Mesenchymal stem cell (in vitro differentiated cells and primary cell): ENCODE results near the gene SUGCT.

Source experiments
- DNase-seq: peaks from one replicate; pipeline ENCODE4 v3.0.0-alpha.2; 2013
- H2AFZ ChIP-seq: one replicate; pipeline ENCODE4 v1.6.1; 2013; ENCODE audit warnings: low read depth, mild to moderate bottlenecking, control low read depth, inconsistent platforms, low read length, moderate library complexity
- H2AK5ac ChIP-seq: 2 replicates; pipeline ENCODE4 v1.6.1; 2013; ENCODE audit warnings: low read length, moderate library complexity, mild to moderate bottlenecking, inconsistent platforms; ENCODE audit not compliant: severe bottlenecking
- H2BK120ac ChIP-seq: one replicate; pipeline ENCODE4 v1.6.1; 2013; ENCODE audit warnings: low read depth, mild to moderate bottlenecking, inconsistent platforms, low read length, moderate library complexity
- H2BK12ac ChIP-seq, 2 experiments: one replicate each; pipeline ENCODE4 v1.6.1; 2013; ENCODE audit warnings: inconsistent platforms in 2 of 2, low read length in 2 of 2, mild to moderate bottlenecking in 2 of 2, moderate library complexity in 2 of 2, control low read depth in 1 of 2
- H2BK15ac ChIP-seq: one replicate; pipeline ENCODE4 v1.6.1; 2013; ENCODE audit warnings: mild to moderate bottlenecking, low read depth, inconsistent platforms; ENCODE audit not compliant: poor library complexity, severe bottlenecking
- H2BK5ac ChIP-seq: 2 replicates; pipeline ENCODE4 v1.6.1; 2013; ENCODE audit warnings: low read depth, mild to moderate bottlenecking, low read length, control low read depth, inconsistent platforms; ENCODE audit not compliant: poor library complexity, severe bottlenecking
- H3K14ac ChIP-seq, 2 experiments: one replicate each; pipeline ENCODE4 v1.6.1; 2013; ENCODE audit warnings: inconsistent platforms in 2 of 2, low read length in 2 of 2, control low read depth in 1 of 2, mild to moderate bottlenecking in 1 of 2, moderate library complexity in 1 of 2
- H3K18ac ChIP-seq, 2 experiments: one replicate each; pipeline ENCODE4 v1.6.1; 2013; ENCODE audit warnings: inconsistent platforms in 2 of 2, low read length in 2 of 2, control low read depth in 1 of 2, low read depth in 1 of 2, mild to moderate bottlenecking in 1 of 2
- H3K23ac ChIP-seq, 2 experiments: one replicate each; pipeline ENCODE4 v1.6.1; 2013; ENCODE audit warnings: inconsistent platforms in 2 of 2, low read length in 2 of 2, mild to moderate bottlenecking in 2 of 2, moderate library complexity in 2 of 2, control low read depth in 1 of 2
- H3K27ac ChIP-seq: 2 replicates; pipeline ENCODE4 v1.5.1; 2013; ENCODE audit warnings: mild to moderate bottlenecking, moderate library complexity, low read length, control low read depth, inconsistent platforms; ENCODE audit not compliant: poor library complexity, severe bottlenecking
- H3K27me3 ChIP-seq, 2 experiments: 2 replicates each; pipeline versions ENCODE4 v1.6.1 to v1.7.0; 2013; ENCODE audit warnings: low read length in 2 of 2, mild to moderate bottlenecking in 2 of 2, moderate library complexity in 2 of 2, control low read depth in 1 of 2, inconsistent platforms in 1 of 2; ENCODE audit not compliant: control insufficient read depth in 1 of 2, insufficient read depth in 1 of 2
- H3K36me3 ChIP-seq, 2 experiments: 2 replicates each; pipeline versions ENCODE4 v1.6.1 to v1.7.0; 2013; ENCODE audit warnings: low read length in 2 of 2, control low read depth in 1 of 2, inconsistent platforms in 1 of 2, low read depth in 1 of 2, mild to moderate bottlenecking in 1 of 2; ENCODE audit not compliant: insufficient read depth in 2 of 2, control insufficient read depth in 1 of 2
- H3K4ac ChIP-seq, 2 experiments: one replicate each; pipeline ENCODE4 v1.6.1; 2013; ENCODE audit warnings: inconsistent platforms in 2 of 2, low read length in 2 of 2, mild to moderate bottlenecking in 2 of 2, moderate library complexity in 2 of 2, control low read depth in 1 of 2, low read depth in 1 of 2
- H3K4me1 ChIP-seq: 2 replicates; pipeline ENCODE4 v1.6.1; 2013; ENCODE audit warnings: low read depth, low read length, control low read depth; ENCODE audit not compliant: control insufficient read depth, insufficient read depth
- H3K4me2 ChIP-seq: 2 replicates; pipeline ENCODE4 v1.6.1; 2013; ENCODE audit warnings: low read length, mild to moderate bottlenecking, inconsistent platforms; ENCODE audit not compliant: poor library complexity, severe bottlenecking
- H3K4me3 ChIP-seq, 2 experiments: 2 replicates each; pipeline versions ENCODE4 v1.5.1 to v1.7.0; 2013; ENCODE audit warnings: low read length in 2 of 2, mild to moderate bottlenecking in 2 of 2, control low read depth in 1 of 2, low read depth in 1 of 2; ENCODE audit not compliant: insufficient read depth in 1 of 2
- H3K79me1 ChIP-seq: replicated peaks from 2 replicates; pipeline ENCODE4 v1.6.1; 2013; ENCODE audit warnings: mild to moderate bottlenecking, control low read depth, low read length, inconsistent platforms; ENCODE audit not compliant: poor library complexity, severe bottlenecking
- H3K9ac ChIP-seq: 2 replicates; pipeline ENCODE4 v1.7.0; 2013; ENCODE audit warnings: mild to moderate bottlenecking, low read length, moderate library complexity
- H3K9me3 ChIP-seq: 2 replicates; pipeline ENCODE4 v1.7.0; 2013; ENCODE audit warnings: mild to moderate bottlenecking, low read length; ENCODE audit not compliant: control insufficient read depth
- H4K8ac ChIP-seq: one replicate; pipeline ENCODE4 v1.6.1; 2013; ENCODE audit warnings: inconsistent platforms, mild to moderate bottlenecking, low read length, moderate library complexity
- H4K91ac ChIP-seq: one replicate; pipeline ENCODE4 v1.6.1; 2013; ENCODE audit warnings: mild to moderate bottlenecking, low read length, inconsistent platforms
- WGBS: methylation state at CpG from one replicate; pipeline ENCODE4 v1.1.7; 2013; ENCODE audit warnings: mixed read lengths; 5-methylcytosine and 5-hydroxymethylcytosine counted together

Gene SUGCT

DNA sequence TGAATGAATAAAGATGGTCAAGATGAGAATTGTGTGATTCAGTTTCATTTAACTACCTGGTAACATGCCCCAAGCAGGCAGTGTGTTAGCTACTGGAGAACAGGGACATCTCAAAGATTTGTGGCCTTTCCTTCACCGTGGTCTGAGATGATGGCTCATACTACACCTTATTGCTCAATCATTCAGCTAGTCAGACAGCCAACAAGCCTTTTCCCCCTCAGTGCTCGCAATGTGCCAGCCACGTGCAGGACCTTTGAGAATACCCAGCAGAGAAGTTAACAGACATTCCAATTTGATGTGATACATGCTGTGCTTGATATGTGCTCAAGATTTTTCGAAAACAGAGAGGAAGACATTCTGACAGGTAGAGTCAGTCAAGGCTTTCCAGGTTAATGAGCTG is 562.8 kb downstream of the SUGCT start:
- H3K4me1 ChIP-seq, result peaks cover 2% of the 10 kb centered on the region
- H3K4me3 ChIP-seq, result no peak overlapping the region
- no peak overlapping the region for H2BK12ac ChIP-seq
- no peak overlapping the region for H2BK5ac ChIP-seq
- DNase-seq, result no peak
- H3K9ac ChIP-seq, result no peak overlapping the region
- H2AK5ac ChIP-seq, result no peak overlapping the region
- H3K27me3 ChIP-seq, result no peaks in the 10 kb centered on the region
- no peak overlapping the region for H3K4me2 ChIP-seq
- H2BK15ac ChIP-seq, result no peak overlapping the region
- no peak overlapping the region for H3K18ac ChIP-seq
- H4K91ac ChIP-seq, result no peak overlapping the region
- no peak overlapping the region for H3K4ac ChIP-seq
- peak overlapping the region; percentile 63 for H4K8ac ChIP-seq
- no peak overlapping the region for H2BK120ac ChIP-seq
- H3K23ac ChIP-seq, result no peak overlapping the region
- H3K36me3 ChIP-seq, result no peaks in the 10 kb centered on the region
- H2AFZ ChIP-seq, result no peak overlapping the region
- WGBS, result 96% methylated on average over 4 of the region's 4 CpGs
- no peak overlapping the region for H3K27ac ChIP-seq
- no peaks in the 10 kb centered on the region for H3K9me3 ChIP-seq
- no peaks in the 10 kb centered on the region for H3K79me1 ChIP-seq
- H3K14ac ChIP-seq, result no peak overlapping the region

DNA sequence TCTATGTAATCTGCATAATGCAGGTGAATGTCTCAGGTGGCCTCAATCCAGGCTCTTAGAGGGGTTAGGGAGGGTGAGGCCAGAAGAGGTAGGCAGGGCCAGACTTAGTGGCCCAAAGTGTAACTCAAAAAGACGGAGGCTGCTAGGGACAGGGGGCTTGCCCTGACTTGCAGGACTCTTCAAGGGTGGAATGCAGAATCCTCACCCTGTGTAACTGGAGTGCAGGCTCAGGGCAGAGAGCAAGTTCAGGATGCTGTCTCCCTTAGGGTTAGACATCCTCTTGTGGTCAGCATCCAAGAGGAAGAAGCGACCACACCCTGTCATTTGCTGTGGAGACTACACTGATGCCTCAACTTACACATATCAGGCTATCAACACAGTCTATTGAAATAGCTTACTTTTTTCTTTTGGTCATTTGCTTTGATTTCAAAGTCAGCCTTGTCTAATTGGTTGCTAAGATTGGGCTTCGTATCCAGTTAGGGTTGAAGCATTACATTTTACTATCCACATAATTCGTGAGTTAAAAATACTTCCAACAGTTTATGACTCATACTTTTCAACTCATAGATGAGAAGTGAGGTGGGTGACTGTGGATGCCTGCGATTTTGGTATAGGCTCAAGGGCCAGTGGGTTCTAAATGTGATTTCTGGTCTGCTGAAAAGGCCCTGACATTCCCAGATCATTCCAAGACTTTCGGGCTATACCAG is 563.6 kb downstream of the SUGCT start:
- H2BK5ac ChIP-seq, result no peak overlapping the region
- H3K36me3 ChIP-seq, result no peaks in the 10 kb centered on the region
- peaks cover 2% of the 10 kb centered on the region for H3K4me1 ChIP-seq
- H3K27ac ChIP-seq, result no peak overlapping the region
- H2AFZ ChIP-seq, result no peak overlapping the region
- no peak overlapping the region for H3K4ac ChIP-seq
- H2AK5ac ChIP-seq, result no peak overlapping the region
- no peak overlapping the region for H3K18ac ChIP-seq
- H2BK15ac ChIP-seq, result no peak overlapping the region
- no peak overlapping the region for H4K91ac ChIP-seq
- no peak for DNase-seq
- no peak overlapping the region for H3K4me2 ChIP-seq
- no peaks in the 10 kb centered on the region for H3K9me3 ChIP-seq
- peak overlapping the region; percentile 36 for H4K8ac ChIP-seq
- H2BK120ac ChIP-seq, result no peak overlapping the region
- H3K14ac ChIP-seq, result no peak overlapping the region
- H3K4me3 ChIP-seq, result no peak overlapping the region
- H3K9ac ChIP-seq, result no peak overlapping the region
- H3K23ac ChIP-seq, result no peak overlapping the region
- H3K27me3 ChIP-seq, result no peaks in the 10 kb centered on the region
- no peaks in the 10 kb centered on the region for H3K79me1 ChIP-seq
- H2BK12ac ChIP-seq, result no peak overlapping the region
- WGBS, result 88% methylated on average over 1 of the region's 6 CpGs

DNA sequence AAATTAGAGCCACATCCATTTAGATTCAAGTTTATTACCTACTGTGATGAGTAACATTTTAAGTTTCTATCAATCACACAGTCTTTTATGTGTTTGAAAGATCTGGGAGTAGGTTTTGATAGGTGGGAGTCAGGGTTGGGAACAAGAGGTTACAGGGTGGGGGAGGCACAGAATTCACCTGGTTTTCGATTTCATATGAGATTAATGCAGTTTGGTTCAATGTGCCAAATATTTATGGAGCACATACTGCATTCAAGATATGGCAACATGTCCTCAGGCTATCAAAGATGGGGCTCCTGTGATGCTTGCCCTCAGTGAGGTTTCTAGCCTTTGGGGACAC is 564.1 kb downstream of the SUGCT start:
- Histone ChIP-seq H3K9ac (no peak overlapping the region), H4K8ac (no peak overlapping the region), H3K23ac (no peak overlapping the region), H3K4me1 (peaks cover 2% of the 10 kb centered on the region), H3K14ac (no peak overlapping the region), H3K27ac (no peak overlapping the region), H2BK15ac (no peak overlapping the region), H2BK120ac (no peak overlapping the region), H3K79me1 (no peaks in the 10 kb centered on the region), H2AFZ (no peak overlapping the region), H4K91ac (no peak overlapping the region), H2AK5ac (no peak overlapping the region), H3K36me3 (no peaks in the 10 kb centered on the region), H3K27me3 (no peaks in the 10 kb centered on the region), H3K9me3 (no peaks in the 10 kb centered on the region), H2BK12ac (peak overlapping the region in 1 of 2 experiments; percentile 20), H3K4me3 (no peak overlapping the region), H2BK5ac (no peak overlapping the region), H3K18ac (no peak overlapping the region), H3K4ac (no peak overlapping the region), H3K4me2 (no peak overlapping the region)
- no peak for DNase-seq
- WGBS, result 90% methylated on average over 1 of the region's 1 CpG

DNA sequence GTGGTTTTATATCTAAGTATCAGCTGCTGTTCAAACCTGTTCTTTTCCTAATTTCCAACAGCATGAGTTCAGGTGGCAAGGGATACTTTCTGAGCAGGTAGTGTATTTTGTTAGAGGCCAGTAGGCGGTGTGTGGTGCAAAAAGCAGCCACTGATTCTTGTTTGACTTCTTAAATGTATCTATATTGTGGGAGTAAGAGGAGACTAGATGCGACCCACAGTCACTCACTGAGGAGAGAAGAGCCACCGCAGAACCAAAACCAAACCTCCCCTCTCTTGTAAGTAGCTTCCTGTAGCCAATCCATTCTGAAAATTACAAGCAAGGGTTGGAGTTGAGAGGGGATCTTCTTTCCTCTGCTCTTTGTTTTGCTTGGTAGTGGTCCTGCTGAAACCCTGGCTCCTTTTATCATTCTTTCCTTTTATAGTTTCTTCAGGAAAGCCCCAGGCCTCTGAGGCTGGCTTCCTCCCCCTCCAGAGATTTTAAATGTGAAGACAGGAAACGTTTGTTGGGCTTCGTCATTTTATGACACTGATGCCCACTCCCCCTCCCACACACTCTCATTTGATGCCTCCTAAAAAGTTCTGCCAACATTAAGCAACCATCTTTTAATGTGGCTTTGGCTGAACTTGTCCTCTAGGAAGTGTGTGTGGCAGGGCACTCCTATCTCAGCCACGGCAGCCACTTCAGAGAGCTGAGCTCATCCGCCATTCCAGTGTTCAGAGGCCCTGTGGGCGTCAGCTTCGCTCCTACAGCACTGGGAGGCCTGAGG is 566.0 kb downstream of the SUGCT start:
- DNase-seq, result no peak
- H3K23ac ChIP-seq, result no peak overlapping the region
- H3K18ac ChIP-seq, result no peak overlapping the region
- no peak overlapping the region for H3K14ac ChIP-seq
- H3K4me3 ChIP-seq, result no peak overlapping the region
- H3K9ac ChIP-seq, result no peak overlapping the region
- no peak overlapping the region for H2AFZ ChIP-seq
- no peak overlapping the region for H3K4ac ChIP-seq
- H4K91ac ChIP-seq, result no peak overlapping the region
- no peak overlapping the region for H2BK5ac ChIP-seq
- no peak overlapping the region for H4K8ac ChIP-seq
- no peaks in the 10 kb centered on the region for H3K79me1 ChIP-seq
- H2BK12ac ChIP-seq, result no peak overlapping the region
- H3K36me3 ChIP-seq, result no peaks in the 10 kb centered on the region
- H3K9me3 ChIP-seq, result no peaks in the 10 kb centered on the region
- H3K4me1 ChIP-seq, result peaks cover 2% of the 10 kb centered on the region
- H3K27me3 ChIP-seq, result no peaks in the 10 kb centered on the region
- WGBS, result 68% methylated on average over 7 of the region's 9 CpGs
- H2BK15ac ChIP-seq, result no peak overlapping the region
- no peak overlapping the region for H2BK120ac ChIP-seq
- no peak overlapping the region for H3K27ac ChIP-seq
- no peak overlapping the region for H2AK5ac ChIP-seq
- H3K4me2 ChIP-seq, result no peak overlapping the region
